ENCODE data around the gene ASCL5. TPM values are rescaled to one million over a fixed set of nuclear protein-coding genes. Genes with fewer than 3 reads are reported as not detected.

ASCL5 gene
- total and polyA plus RNA-seq, 12 donors: 0.10 TPM; not detected in 11

DNA sequence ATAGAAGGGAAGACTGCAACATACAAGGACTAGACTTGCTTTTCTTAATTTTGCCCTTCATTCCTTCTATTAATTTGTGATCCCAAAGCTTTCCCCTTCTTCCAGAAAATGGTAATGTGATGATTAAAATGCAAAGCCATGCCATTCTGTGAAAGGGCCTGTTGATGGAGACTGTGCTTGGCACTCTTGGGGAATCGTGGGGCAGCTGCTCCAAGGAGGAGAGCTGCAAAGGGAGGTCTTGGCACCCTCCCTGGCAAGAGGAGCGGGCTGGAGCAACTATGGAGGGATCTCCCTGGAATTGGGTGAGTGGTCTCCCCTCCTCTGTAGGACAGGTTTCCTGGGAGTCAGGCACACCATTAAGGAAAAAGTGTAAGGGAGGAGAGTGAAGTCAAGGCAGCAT, 31.4 kb downstream of the ASCL5 start:
- H3K36me3 ChIP-seq (replicated peaks in 1 of 2): no peaks in the 10 kb centered on the region
- DNase-seq: no peak
- intact Hi-C loops (cut with DNase I): no loop called here
- TF ChIP-seq CTCF (IDR thresholded peaks at IDR 0.05): no peak
- TF ChIP-seq POLR2A (IDR thresholded peaks at IDR 0.05): no peak
- H3K9me3 ChIP-seq (replicated peaks in 1 of 3): no peaks in the 10 kb centered on the region
- no peak overlapping the region for H3K4me3 ChIP-seq
- no peak overlapping the region for H3K27ac ChIP-seq
- H3K27me3 ChIP-seq: no peaks in the 10 kb centered on the region
- H3K4me1 ChIP-seq (replicated peaks in 1 of 2): no peaks in the 10 kb centered on the region
- WGBS, 4 donors: 90 to 100% (median 96%) methylated on average over 2 of the region's 2 CpGs

DNA sequence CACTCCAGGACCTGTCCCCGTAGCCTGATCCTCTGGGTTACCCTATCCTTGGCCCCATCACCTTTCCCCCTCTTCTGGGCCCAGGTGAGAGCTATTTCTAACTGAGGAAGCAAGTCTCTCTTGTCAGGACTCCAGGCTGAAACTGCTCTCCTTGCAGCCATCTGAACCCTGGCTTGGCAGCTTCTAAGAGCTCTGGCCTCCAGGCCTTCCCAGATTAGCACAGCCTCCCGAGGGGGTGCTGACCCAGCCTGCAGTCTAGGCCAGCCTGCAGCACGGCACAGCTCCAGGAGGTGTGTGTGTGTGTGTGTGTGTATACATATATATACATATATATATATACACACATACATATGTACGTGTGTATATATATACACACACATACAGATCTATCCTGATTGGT, 32.2 kb downstream of the ASCL5 start:
- Histone ChIP-seq H3K36me3 (replicated peaks in 1 of 2) (no peaks in the 10 kb centered on the region), H3K4me1 (replicated peaks in 1 of 2) (no peaks in the 10 kb centered on the region), H3K27ac (no peak overlapping the region), H3K4me3 (no peak overlapping the region), H3K27me3 (no peaks in the 10 kb centered on the region), H3K9me3 (replicated peaks in 1 of 3) (no peaks in the 10 kb centered on the region)
- no peak for DNase-seq
- TF ChIP-seq POLR2A (IDR thresholded peaks at IDR 0.05) (no peak), CTCF (IDR thresholded peaks at IDR 0.05) (no peak)
- 49 to 64% (median 57%) methylated on average over 3 to 4 of the region's 4 CpGs for WGBS, 4 donors
- intact Hi-C loops (cut with DNase I): no loop called here

DNA sequence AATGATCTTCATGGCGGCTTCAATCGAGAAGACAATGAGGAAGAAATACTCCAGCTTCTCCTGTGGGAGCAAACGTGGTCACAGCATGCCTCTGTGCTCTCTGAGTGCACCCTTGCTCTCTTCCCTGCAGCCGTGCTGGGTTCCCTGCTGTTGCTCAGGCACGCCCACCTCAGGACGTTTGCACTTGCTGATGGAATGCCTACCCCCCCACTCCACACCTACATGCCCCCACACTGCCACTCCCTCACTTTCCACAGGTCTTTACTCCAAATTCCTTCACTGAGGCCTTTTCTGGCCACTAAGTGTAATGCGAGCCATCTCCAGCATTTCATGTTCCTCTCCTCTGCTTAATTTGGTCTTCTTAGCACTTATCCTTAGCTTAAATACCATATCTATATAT, 33.0 kb downstream of the ASCL5 start:
- TF ChIP-seq POLR2A (IDR thresholded peaks at IDR 0.05): no peak
- no peak for TF ChIP-seq CTCF (IDR thresholded peaks at IDR 0.05)
- no peaks in the 10 kb centered on the region for H3K4me1 ChIP-seq (replicated peaks in 1 of 2)
- no peaks in the 10 kb centered on the region for H3K9me3 ChIP-seq (replicated peaks in 1 of 3)
- WGBS, 4 donors: 81 to 88% (median 85%) methylated on average over 7 of the region's 7 CpGs
- no peak overlapping the region for H3K4me3 ChIP-seq
- no peak overlapping the region for H3K27ac ChIP-seq
- intact Hi-C loops (cut with DNase I): no loop called here
- no peaks in the 10 kb centered on the region for H3K27me3 ChIP-seq
- H3K36me3 ChIP-seq (replicated peaks in 1 of 2): no peaks in the 10 kb centered on the region
- DNase-seq: no peak

DNA sequence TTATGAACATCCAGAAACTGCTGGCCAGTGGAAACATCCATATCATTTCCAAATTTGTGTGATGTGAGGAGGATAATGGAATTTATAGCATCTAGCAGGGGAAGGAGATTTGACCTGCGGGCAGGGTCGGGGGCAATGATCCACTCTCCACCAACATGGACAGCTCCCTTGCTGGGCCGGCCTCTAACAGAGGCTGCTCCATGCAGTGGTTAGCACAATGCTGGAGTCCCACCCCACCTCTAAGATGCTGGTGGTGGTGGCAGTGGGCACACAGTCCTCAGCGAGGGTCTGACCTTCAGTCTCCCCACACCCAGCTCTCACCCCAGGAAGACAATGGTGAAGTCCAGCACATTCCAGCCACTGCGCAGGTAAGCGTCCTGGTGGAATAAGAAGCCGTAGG, 33.4 kb downstream of the ASCL5 start:
- no peaks in the 10 kb centered on the region for H3K27me3 ChIP-seq
- DNase-seq: no peak
- H3K27ac ChIP-seq: no peak overlapping the region
- no peak overlapping the region for H3K4me3 ChIP-seq
- WGBS, 4 donors: 88 to 100% (median 95%) methylated on average over 4 to 7 of the region's 7 CpGs
- no peaks in the 10 kb centered on the region for H3K4me1 ChIP-seq (replicated peaks in 1 of 2)
- intact Hi-C loops (cut with DNase I): no loop called here
- no peaks in the 10 kb centered on the region for H3K36me3 ChIP-seq (replicated peaks in 1 of 2)
- no peaks in the 10 kb centered on the region for H3K9me3 ChIP-seq (replicated peaks in 1 of 3)
- TF ChIP-seq CTCF (IDR thresholded peaks at IDR 0.05) (no peak), POLR2A (IDR thresholded peaks at IDR 0.05) (no peak)

All from adrenal gland (tissue), 12 donors.